Activated CD8-positive, alpha-beta memory T cell treated with anti-CD3 and anti-CD28 coated beads for 4 hours (primary cell): Measurements from ENCODE around the gene CCL11.
"Not testable (repeated sequence)": the region's sequence is repeated elsewhere in the genome, so short reads cannot be mapped to it uniquely, and the experiment has no call there.

Experiments used
- DNase-seq, 2 donors: peaks; one replicate each; pipeline ENCODE4 v3.0.0-alpha.2; 2020; ENCODE audit warnings: low read depth in 2 of 2

The CCL11 gene

GRCh38 chr17:34307110-34307509, 21.6 kb downstream of the CCL11 start:
- no peak for DNase-seq

GRCh38 chr17:34308371-34308770, 22.8 kb downstream of the CCL11 start:
- no peak for DNase-seq

- no peak for DNase-seq
Observed at GRCh38 chr17:34311291-34311690, 25.7 kb downstream of the CCL11 start.

- no peak for DNase-seq
Observed at GRCh38 chr17:34312080-34312479, 26.5 kb downstream of the CCL11 start.

GRCh38 chr17:34313164-34313563, 27.6 kb downstream of the CCL11 start:
- DNase-seq, result no peak

- no peak for DNase-seq
Observed at GRCh38 chr17:34314279-34314678, 28.7 kb downstream of the CCL11 start.

GRCh38 chr17:34318474-34318873, 32.9 kb downstream of the CCL11 start:
- no peak for DNase-seq

GRCh38 chr17:34319039-34319483, 33.5 kb downstream of the CCL11 start, which contains the start of gene CCL8:
TSS of gene CCL8 (plus strand) at chr17:34319435. CDS start at chr17:34319502, 67 bp downstream.
- DNase-seq, result no peak

GRCh38 chr17:34321964-34322363, 36.4 kb downstream of the CCL11 start:
- no peak for DNase-seq

- not testable (repeated sequence) for DNase-seq
Observed at GRCh38 chr17:34327580-34327979, 42.0 kb downstream of the CCL11 start.

- no peak for DNase-seq
Observed at GRCh38 chr17:34337701-34338100, 52.2 kb downstream of the CCL11 start.
